ENCODE results near the gene EEF1G. TPM values are rescaled to one million over a fixed set of nuclear protein-coding genes. Genes with fewer than 3 reads are reported as not detected.

The EEF1G gene
- total RNA-seq, 1 experiment from 2014 or later, result 1,119 TPM

DNA sequence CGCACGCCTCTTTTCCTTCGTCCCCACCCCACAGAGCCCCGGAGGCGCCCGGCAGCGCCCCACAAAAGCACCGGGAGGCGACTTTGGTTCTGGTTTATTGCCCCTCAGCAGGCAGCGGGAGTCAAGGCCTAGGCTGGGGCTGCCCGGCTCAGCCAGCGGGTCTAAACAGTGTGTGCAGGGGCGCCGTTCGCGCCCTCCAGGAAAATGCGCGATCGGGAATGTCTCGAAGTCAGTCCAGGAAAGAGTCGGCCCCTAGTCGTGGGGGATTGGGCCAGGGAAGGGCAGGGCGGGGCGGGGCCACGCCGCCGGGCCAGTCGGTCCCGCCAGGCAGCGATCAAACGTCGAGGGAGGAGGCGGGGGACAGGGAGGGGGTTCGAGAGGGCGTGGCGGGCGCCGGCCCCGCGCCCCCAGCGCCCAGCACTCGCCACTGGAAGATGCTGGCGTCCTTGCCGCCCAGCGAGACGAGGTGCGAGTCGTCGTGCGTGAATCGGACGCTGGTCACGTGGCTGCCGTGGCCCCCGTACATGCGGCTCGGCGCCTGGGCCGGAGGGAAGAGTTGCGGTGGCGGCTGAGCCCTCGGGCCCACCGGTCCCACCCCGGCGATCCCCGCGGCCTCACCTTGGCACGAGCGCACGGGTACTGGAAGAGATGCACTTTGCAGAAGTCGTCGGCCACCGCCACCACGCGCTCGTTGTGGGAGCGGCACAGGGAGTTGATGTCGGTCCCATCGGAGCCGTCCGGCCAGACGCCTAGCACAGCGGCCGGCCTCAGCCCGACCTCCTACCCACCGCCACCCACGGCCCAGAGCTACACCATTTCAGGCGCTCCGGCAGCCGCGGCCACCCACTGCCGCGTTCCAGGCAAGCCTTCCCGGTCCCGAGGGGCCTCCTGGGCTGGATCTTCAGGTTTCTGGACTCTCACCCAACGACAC lies 28.7 kb upstream of the EEF1G start:
- peak; percentile 19 for ATAC-seq
- Histone ChIP-seq H3K4me1 (ENCODE audit: control insufficient read depth, insufficient read depth, low read length) (peaks cover 26% of the 10 kb centered on the region), H3K27me3 (ENCODE audit: control insufficient read depth, insufficient read depth, low read length) (no peaks in the 10 kb centered on the region), H3K36me3 (ENCODE audit: control insufficient read depth, insufficient read depth, low read length) (peaks cover 20% of the 10 kb centered on the region), H3K27ac (ENCODE audit: low read length) (peak overlapping the region; percentile 79; the same call in 1 of the 2 replicates), H3K4me3 (ENCODE audit: low read depth in 2 of 2, low read length in 2 of 2) (peak overlapping the region; percentile 70 to 76), H3K9me3 (ENCODE audit: control insufficient read depth, insufficient read depth, low read depth, low read length) (no peaks in the 10 kb centered on the region)
- no peak for TF ChIP-seq REST (IDR thresholded peaks at IDR 0.05; ENCODE audit: insufficient read depth in 1 of 2, low read depth in 2 of 2, low read length in 1 of 2)
- no peak for TF ChIP-seq SIN3A (IDR thresholded peaks at IDR 0.05; ENCODE audit: borderline replicate concordance, insufficient read depth, low read depth, low read length)
- DNase-seq (ENCODE audit: low read depth, low spot score), result no peak
- in situ Hi-C loops (cut with HindIII; ENCODE audit: low pct_unique_long_range_greater_than_20kb, low sequenced_read_pairs), result no loop called here
- intact Hi-C loops (cut with micrococcal nuclease; ENCODE audit: unreplicated experiment), result no loop called here
- POLR2A ChIA-PET, result interaction anchor here (0.7 to 1.9 kb wide), 2 partner anchors 11 to 184 kb away, joined by 3 to 7 read pairs; partner anchors contain the start of gene TUT1
- CTCF ChIA-PET, result interaction anchor here (1.3 kb wide), 1 partner anchor 9 kb away, joined by 5 read pairs; no protein-coding TSS in a partner anchor
- BruUV-seq (replicated peaks), result no TSS peak

DNA sequence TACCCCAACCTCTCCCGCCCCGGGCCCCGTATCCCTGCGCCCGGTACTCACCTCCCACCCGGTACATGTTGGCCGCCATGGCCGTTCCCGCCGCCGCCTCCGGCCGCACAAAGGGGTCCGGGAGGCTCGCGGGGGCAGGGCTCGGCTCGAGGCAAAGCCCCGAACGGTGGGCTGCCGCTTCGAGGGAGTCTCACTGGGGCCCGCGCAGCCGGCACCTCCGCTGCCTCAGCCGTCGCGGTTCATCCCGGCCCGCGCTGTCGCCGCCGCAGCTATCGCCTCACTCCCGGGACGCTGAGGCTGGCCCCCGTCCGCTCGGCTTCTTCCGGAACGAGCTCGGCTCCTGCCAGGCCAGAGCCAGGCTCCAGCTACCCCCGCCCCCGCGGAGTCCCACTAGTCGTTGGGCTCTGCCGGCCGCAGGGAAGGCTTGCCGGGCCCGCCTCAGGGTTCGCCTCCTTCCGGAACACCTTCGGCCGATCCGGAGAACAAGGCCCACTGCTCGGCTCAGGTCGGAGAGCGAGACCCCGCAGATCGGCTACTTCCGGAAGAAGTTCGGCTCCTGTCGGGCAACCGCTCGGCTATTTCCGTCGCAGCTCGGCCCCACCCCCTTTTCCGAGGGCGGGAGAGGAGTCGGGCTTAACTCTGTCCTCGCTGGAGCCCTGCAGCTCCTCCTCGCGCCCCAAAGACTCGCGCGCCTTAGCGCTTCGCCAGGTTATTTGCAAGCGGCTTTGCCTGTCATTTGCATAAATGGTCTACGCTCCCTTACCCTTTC lies 27.9 kb upstream of the EEF1G start, which contains the start of gene MTA2:
Gene MTA2 (minus strand): TSS at position 494 of the 769 bp plus-strand sequence. CDS start 415 bp downstream, at position 79.
- CTCF ChIA-PET, result interaction anchor here (1.3 kb wide), 1 partner anchor 10 kb away, joined by 5 read pairs; no protein-coding TSS in a partner anchor
- no peak for TF ChIP-seq REST (IDR thresholded peaks at IDR 0.05; ENCODE audit: insufficient read depth in 1 of 2, low read depth in 2 of 2, low read length in 1 of 2)
- no peak for TF ChIP-seq CTCF (IDR thresholded peaks at IDR 0.05)
- peak; percentile 69; the same call in 1 of the 2 replicates for TF ChIP-seq SIN3A (IDR thresholded peaks at IDR 0.05; ENCODE audit: borderline replicate concordance, insufficient read depth, low read depth, low read length)
- TF ChIP-seq TCF7L2 (IDR thresholded peaks at IDR 0.05; ENCODE audit: low read depth, low read length), result no peak
- TF ChIP-seq POLR2AphosphoS5 (IDR thresholded peaks at IDR 0.05; ENCODE audit: low read depth, low read length), result peak; percentile 89
- DNase-seq (ENCODE audit: low read depth, low spot score), result peak; percentile 84
- peaks cover 26% of the 10 kb centered on the region for H3K4me1 ChIP-seq (ENCODE audit: control insufficient read depth, insufficient read depth, low read length)
- no peaks in the 10 kb centered on the region for H3K9me3 ChIP-seq (ENCODE audit: control insufficient read depth, insufficient read depth, low read depth, low read length)
- BruUV-seq (replicated peaks), result no TSS peak
- POLR2A ChIA-PET, result interaction anchor here (0.6 to 1.9 kb wide), 4 partner anchors 10 to 430 kb away, joined by 3 to 11 read pairs (median 5); partner anchors contain the start of gene TUT1
- ATAC-seq, result peak; percentile 94
- peak within 1 kb of the TSS; percentile 98 for H3K27ac ChIP-seq (ENCODE audit: low read length)
- in situ Hi-C loops (cut with HindIII; ENCODE audit: low pct_unique_long_range_greater_than_20kb, low sequenced_read_pairs), result no loop called here
- peak within 1 kb of the TSS; percentile 70 to 76 for H3K4me3 ChIP-seq (ENCODE audit: low read depth in 2 of 2, low read length in 2 of 2)
- peaks cover 20% of the 10 kb centered on the region for H3K36me3 ChIP-seq (ENCODE audit: control insufficient read depth, insufficient read depth, low read length)
- intact Hi-C loops (cut with micrococcal nuclease; ENCODE audit: unreplicated experiment), result no loop called here
- H3K27me3 ChIP-seq (ENCODE audit: control insufficient read depth, insufficient read depth, low read length), result no peaks in the 10 kb centered on the region
